Subcutaneous abdominal adipose tissue (tissue), 5 donors: ENCODE data around the gene FBXL17.

Source experiments
- H3K27ac ChIP-seq: one replicate; pipeline ENCODE4 v1.7.0; 2013; ENCODE audit warnings: low read depth, mild to moderate bottlenecking, inconsistent platforms, low read length, moderate library complexity
- H3K27me3 ChIP-seq, 5 donors: one replicate each; pipeline ENCODE4 v1.7.0; 2013; ENCODE audit warnings: low read length in 5 of 5, inconsistent platforms in 1 of 5; ENCODE audit not compliant: control insufficient read depth in 5 of 5, insufficient read depth in 4 of 5
- H3K36me3 ChIP-seq, 5 donors: one replicate each; pipeline ENCODE4 v1.7.0; 2013; ENCODE audit warnings: low read length in 5 of 5; ENCODE audit not compliant: control insufficient read depth in 5 of 5, insufficient read depth in 5 of 5
- H3K4me1 ChIP-seq, 5 donors: one replicate each; pipeline ENCODE4 v1.7.0; 2013; ENCODE audit warnings: low read length in 5 of 5, mild to moderate bottlenecking in 3 of 5, moderate library complexity in 1 of 5; ENCODE audit not compliant: control insufficient read depth in 5 of 5, insufficient read depth in 5 of 5
- H3K4me3 ChIP-seq, 5 donors: one replicate each; pipeline ENCODE4 v1.7.0; 2013; ENCODE audit warnings: low read length in 5 of 5, low read depth in 1 of 5
- H3K9ac ChIP-seq, 5 donors: one replicate each; pipeline ENCODE4 v1.7.0; 2013; ENCODE audit warnings: low read length in 5 of 5, mild to moderate bottlenecking in 4 of 5, moderate library complexity in 3 of 5
- H3K9me3 ChIP-seq, 5 donors: one replicate each; pipeline ENCODE4 v1.7.0; 2013; ENCODE audit warnings: low read length in 5 of 5; ENCODE audit not compliant: control insufficient read depth in 5 of 5
- donor health status: healthy.
- donor health status: healthy.
- donor health status: healthy.
- donor health status: healthy.
- donor health status: healthy.

FBXL17 gene

DNA sequence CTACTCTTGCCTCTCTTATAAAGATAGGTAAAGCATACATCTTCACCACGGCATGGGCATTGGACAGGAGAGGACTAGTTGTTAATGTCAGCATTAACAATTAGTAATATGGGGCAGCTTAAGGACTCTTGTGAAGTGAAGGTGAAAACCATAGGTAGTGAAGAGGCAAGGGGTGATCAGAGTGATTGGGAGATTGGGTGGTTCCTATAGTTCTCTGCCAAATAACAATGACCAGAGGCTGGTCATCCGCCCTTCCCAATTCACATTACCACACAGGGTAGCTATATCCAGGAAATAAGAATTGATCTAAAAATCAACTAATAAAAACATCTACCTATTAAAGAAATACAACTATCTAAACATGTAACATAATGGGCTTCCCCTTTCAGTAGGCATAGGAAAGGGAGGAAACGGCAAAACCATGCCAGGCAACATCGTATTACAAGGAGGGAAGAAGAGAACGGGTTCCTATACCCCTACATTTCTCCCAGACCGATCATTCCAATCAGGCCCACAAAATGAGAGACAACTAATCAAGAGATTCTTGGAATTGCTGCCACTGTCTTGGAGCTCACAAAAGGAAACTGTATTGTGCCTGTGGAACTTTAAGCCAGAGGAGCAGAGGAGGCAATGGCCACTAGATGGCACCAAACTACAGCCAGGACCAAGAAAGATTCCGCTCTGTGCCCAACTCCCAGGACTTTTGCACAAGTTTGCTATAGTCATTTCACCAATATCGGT, 121.6 kb downstream of the FBXL17 start:
- Histone ChIP-seq H3K27me3 (no peaks in the 10 kb centered on the region), H3K36me3 (no peaks in the 10 kb centered on the region), H3K4me1 (peaks cover 0 to 6% (median 3%) of the 10 kb centered on the region in 5 donors), H3K9me3 (no peaks in the 10 kb centered on the region), H3K9ac (peak overlapping the region in 1 of 5 donors; percentile 7), H3K27ac (no peak overlapping the region), H3K4me3 (peak overlapping the region in 4 of 5 donors; percentile 2 to 41 (median 19))

- Histone ChIP-seq H3K9me3 (no peaks in the 10 kb centered on the region), H3K36me3 (no peaks in the 10 kb centered on the region), H3K27me3 (no peaks in the 10 kb centered on the region), H3K9ac (no peak overlapping the region), H3K4me1 (peaks cover 0 to 6% (median 3%) of the 10 kb centered on the region in 5 donors), H3K4me3 (no peak overlapping the region), H3K27ac (no peak overlapping the region)
These were observed 122.6 kb downstream of the FBXL17 start for GRCh38 chr5:108259306-108259705.

GRCh38 chr5:108257996-108258395, 123.9 kb downstream of the FBXL17 start:
- Histone ChIP-seq H3K36me3 (no peaks in the 10 kb centered on the region), H3K27ac (no peak overlapping the region), H3K4me3 (no peak overlapping the region), H3K4me1 (peaks cover 0 to 6% (median 3%) of the 10 kb centered on the region in 5 donors), H3K9me3 (no peaks in the 10 kb centered on the region), H3K9ac (peak overlapping the region in 1 of 5 donors; percentile 11), H3K27me3 (no peaks in the 10 kb centered on the region)

GRCh38 chr5:108255468-108255867, 126.4 kb downstream of the FBXL17 start:
- H3K4me3 ChIP-seq, result no peak overlapping the region
- H3K9ac ChIP-seq, result no peak overlapping the region
- peaks cover 0 to 11% (median 3%) of the 10 kb centered on the region in 5 donors for H3K4me1 ChIP-seq
- H3K27ac ChIP-seq, result no peak overlapping the region
- no peaks in the 10 kb centered on the region for H3K36me3 ChIP-seq
- H3K9me3 ChIP-seq, result no peaks in the 10 kb centered on the region
- H3K27me3 ChIP-seq, result no peaks in the 10 kb centered on the region

GRCh38 chr5:108251350-108251749, 130.5 kb downstream of the FBXL17 start:
- no peaks in the 10 kb centered on the region for H3K27me3 ChIP-seq
- H3K36me3 ChIP-seq, result no peaks in the 10 kb centered on the region
- H3K4me3 ChIP-seq, result no peak overlapping the region
- no peaks in the 10 kb centered on the region for H3K9me3 ChIP-seq
- no peak overlapping the region for H3K27ac ChIP-seq
- H3K9ac ChIP-seq, result no peak overlapping the region
- H3K4me1 ChIP-seq, result peaks cover 0 to 8% (median 0%) of the 10 kb centered on the region in 5 donors

- H3K27me3 ChIP-seq, result no peaks in the 10 kb centered on the region
- no peak overlapping the region for H3K4me3 ChIP-seq
- H3K36me3 ChIP-seq, result no peaks in the 10 kb centered on the region
- H3K4me1 ChIP-seq, result peaks cover 0 to 8% (median 0%) of the 10 kb centered on the region in 5 donors
- H3K9ac ChIP-seq, result no peak overlapping the region
- H3K27ac ChIP-seq, result no peak overlapping the region
- H3K9me3 ChIP-seq, result no peaks in the 10 kb centered on the region
These were observed 132.0 kb downstream of the FBXL17 start for GRCh38 chr5:108249785-108250426.

- Histone ChIP-seq H3K36me3 (no peaks in the 10 kb centered on the region), H3K27me3 (no peaks in the 10 kb centered on the region), H3K4me1 (peaks cover 0 to 8% (median 0%) of the 10 kb centered on the region in 5 donors), H3K9ac (no peak overlapping the region), H3K4me3 (no peak overlapping the region), H3K9me3 (no peaks in the 10 kb centered on the region), H3K27ac (no peak overlapping the region)
These were observed 132.7 kb downstream of the FBXL17 start for GRCh38 chr5:108249095-108249784.

DNA sequence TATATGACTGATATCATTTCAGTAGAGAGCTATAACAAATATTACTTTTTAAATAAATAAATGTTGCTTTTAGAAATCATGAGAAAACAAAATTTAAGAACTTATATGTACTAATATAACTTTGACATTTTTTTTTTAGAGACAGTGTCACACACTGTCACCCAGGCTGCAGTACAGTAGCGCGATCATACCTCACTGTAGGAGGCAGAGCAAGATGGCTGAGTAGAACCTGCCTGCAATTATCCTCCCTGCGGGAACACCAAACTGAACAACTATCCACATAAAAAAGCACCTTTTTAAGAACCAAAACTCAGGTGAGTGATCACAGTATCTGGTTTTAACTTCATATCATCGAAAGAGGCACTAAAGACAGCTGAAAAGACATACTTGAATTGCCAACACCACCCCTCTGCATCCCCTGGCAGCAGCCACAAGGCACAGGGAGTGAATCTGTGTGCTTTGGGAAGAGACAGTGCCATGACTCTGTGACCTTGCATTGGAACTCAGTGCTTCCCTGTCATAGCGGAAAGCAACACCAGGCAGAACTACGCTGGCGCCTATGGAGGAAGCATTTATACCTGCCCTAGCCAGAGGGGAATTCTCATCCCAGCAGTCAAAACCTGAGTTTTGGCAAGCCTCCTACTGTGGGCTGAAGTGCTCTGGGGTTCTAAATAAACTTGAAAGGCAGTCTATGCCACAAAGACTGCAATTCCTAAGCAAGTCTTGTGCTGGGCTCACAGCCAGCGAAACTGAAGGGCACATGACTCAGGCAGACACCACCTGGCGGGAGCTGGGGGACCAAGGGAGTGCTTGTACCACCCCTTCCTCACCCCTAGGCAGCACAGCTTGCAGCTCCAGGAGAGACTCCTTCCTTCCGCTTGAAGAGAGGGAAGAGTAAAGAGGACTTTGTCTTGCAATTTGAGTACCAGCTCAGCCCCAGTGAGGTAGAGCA, 142.7 kb downstream of the FBXL17 start:
- H3K27ac ChIP-seq, result no peak overlapping the region

GRCh38 chr5:108238461-108238860, 143.4 kb downstream of the FBXL17 start:
- no peaks in the 10 kb centered on the region for H3K27me3 ChIP-seq
- H3K9me3 ChIP-seq, result no peaks in the 10 kb centered on the region
- no peak overlapping the region for H3K4me3 ChIP-seq
- H3K27ac ChIP-seq, result no peak overlapping the region
- H3K9ac ChIP-seq, result no peak overlapping the region
- no peaks in the 10 kb centered on the region for H3K36me3 ChIP-seq
- H3K4me1 ChIP-seq, result no peaks in the 10 kb centered on the region

More for the DNA sequence above, 142.7 kb downstream of the FBXL17 start:
- H3K4me1 ChIP-seq, result no peaks in the 10 kb centered on the region
- H3K27me3 ChIP-seq, result no peaks in the 10 kb centered on the region
- no peak overlapping the region for H3K9ac ChIP-seq
- H3K9me3 ChIP-seq, result no peaks in the 10 kb centered on the region
- H3K36me3 ChIP-seq, result no peaks in the 10 kb centered on the region
- no peak overlapping the region for H3K4me3 ChIP-seq
